Natural killer cell (primary cell): ENCODE data around the gene STARD13. TPM values are rescaled to one million over a fixed set of nuclear protein-coding genes. Genes with fewer than 3 reads are reported as not detected.

Source experiments
- ATAC-seq, 3 donors: fragments of 150-1000 bp in 2 of 3; fragments of 200-7000 bp in 1 of 3; cut with Tn5 transposase; 1 replicate in 1 of 3; 2 replicates in 2 of 3; pipeline ENCODE4 v1.10.0; 2021; ENCODE audit warnings: mild to moderate bottlenecking in 2 of 3, moderate library complexity in 2 of 3
- DNase-seq, 2 donors: peaks; one replicate each; pipeline versions ENCODE4 v3.0.0 to v3.0.0-alpha.2; 2013 to 2021; ENCODE audit warnings: mixed read lengths in 1 of 2
- H3K27ac ChIP-seq: one replicate; pipeline ENCODE4 v1.5.1; 2013; ENCODE audit warnings: mild to moderate bottlenecking, low read length
- H3K27me3 ChIP-seq: one replicate; pipeline ENCODE4 v1.6.1; 2013; ENCODE audit warnings: low read length; ENCODE audit not compliant: control insufficient read depth, insufficient read depth
- H3K36me3 ChIP-seq: one replicate; pipeline ENCODE4 v1.6.1; 2013; ENCODE audit warnings: low read length; ENCODE audit not compliant: control insufficient read depth, insufficient read depth
- H3K4me1 ChIP-seq: one replicate; pipeline ENCODE4 v1.6.1; 2013; ENCODE audit warnings: low read length; ENCODE audit not compliant: control insufficient read depth, insufficient read depth
- H3K4me3 ChIP-seq: one replicate; pipeline ENCODE4 v1.5.1; 2013; ENCODE audit warnings: low read length
- H3K9me3 ChIP-seq: one replicate; pipeline ENCODE4 v1.6.1; 2013; ENCODE audit warnings: low read length; ENCODE audit not compliant: control insufficient read depth, insufficient read depth
- H3K27ac Mint-ChIP-seq, 2 donors: one replicate each; pipeline ENCODE4 v1.8.0; 2022; ENCODE audit warnings: mild to moderate bottlenecking in 2 of 2, mixed read lengths in 2 of 2, moderate library complexity in 1 of 2
- H3K27me3 Mint-ChIP-seq, 2 donors: one replicate each; pipeline ENCODE4 v1.8.0; 2022; ENCODE audit warnings: low read depth in 2 of 2, mixed read lengths in 2 of 2
- H3K36me3 Mint-ChIP-seq: one replicate; pipeline ENCODE4 v1.8.0; 2022; ENCODE audit warnings: mixed read lengths
- H3K4me1 Mint-ChIP-seq, 2 donors: one replicate each; pipeline ENCODE4 v1.8.0; 2022; ENCODE audit warnings: mixed read lengths in 2 of 2
- H3K4me3 Mint-ChIP-seq: one replicate; pipeline ENCODE4 v1.8.0; 2022; ENCODE audit warnings: mild to moderate bottlenecking, moderate library complexity, mixed read lengths
- H3K9me3 Mint-ChIP-seq, 2 donors: one replicate each; pipeline ENCODE4 v1.8.0; 2022; ENCODE audit warnings: mixed read lengths in 2 of 2
- CTCF ChIP-seq: fragments of 200-600 bp; IDR thresholded peaks from one replicate; pipeline ENCODE4 v1.8.0; 2022; ENCODE audit warnings: antibody characterized with exemption
- WGBS: methylation state at CpG from one replicate; pipeline ENCODE4 v1.1.7; 2013; ENCODE audit warnings: missing lambda C conversion rate; ENCODE audit not compliant: insufficient coverage; 5-methylcytosine and 5-hydroxymethylcytosine counted together
- intact Hi-C: fragments of 100-400 bp; cut with micrococcal nuclease; formaldehyde crosslinking; loops from one replicate; pipeline ENCODE4 v1.14.2; 2022
- total RNA-seq, 4 donors: library from RNA; stranded (reverse); fragments of 120-200 nt in 1 of 4; gene quantifications; one replicate each; pipeline versions ENCODE4 v1.2.3 to v1.2.4, GENCODE V29; 2013 to 2022

The STARD13 gene
- total RNA-seq, 3 donors from 2014 or later (not counting 1 experiment from before 2014, with no cell fraction given), result not detected

- intact Hi-C loops, result no loop called here
- Histone ChIP-seq H3K36me3 (no peaks in the 10 kb centered on the region), H3K27me3 (no peaks in the 10 kb centered on the region), H3K4me3 (no peak overlapping the region), H3K27ac (no peak overlapping the region), H3K4me1 (no peaks in the 10 kb centered on the region), H3K9me3 (no peaks in the 10 kb centered on the region)
- Mint-ChIP-seq H3K36me3 (no peaks in the 10 kb centered on the region), H3K4me3 (no peak overlapping the region), H3K27me3 (peaks cover 0 to 2% of the 10 kb centered on the region in 2 donors), H3K27ac (no peak overlapping the region), H3K9me3 (peaks cover 0 to 5% of the 10 kb centered on the region in 2 donors), H3K4me1 (no peaks in the 10 kb centered on the region)
- no peak for DNase-seq
- 88% methylated on average over 2 of the region's 2 CpGs for WGBS
- ATAC-seq, result no peak
- TF ChIP-seq CTCF, result no peak
Observed at GRCh38 chr13:33311040-33311439, 25.5 kb upstream of the STARD13 start.

GRCh38 chr13:33310245-33311038, 24.9 kb upstream of the STARD13 start:
- peaks cover 0 to 5% of the 10 kb centered on the region in 2 donors for H3K9me3 Mint-ChIP-seq
- peaks cover 0 to 2% of the 10 kb centered on the region in 2 donors for H3K27me3 Mint-ChIP-seq
- H3K36me3 Mint-ChIP-seq, result no peaks in the 10 kb centered on the region
- Histone ChIP-seq H3K27me3 (no peaks in the 10 kb centered on the region), H3K4me3 (no peak overlapping the region), H3K9me3 (no peaks in the 10 kb centered on the region), H3K36me3 (no peaks in the 10 kb centered on the region), H3K27ac (no peak overlapping the region), H3K4me1 (no peaks in the 10 kb centered on the region)
- H3K4me3 Mint-ChIP-seq, result no peak overlapping the region
- ATAC-seq (no peak), DNase-seq (no peak)
- intact Hi-C loops, result no loop called here
- H3K27ac Mint-ChIP-seq, result no peak overlapping the region
- TF ChIP-seq CTCF, result no peak
- no peaks in the 10 kb centered on the region for H3K4me1 Mint-ChIP-seq
- WGBS, result 100% methylated on average over 2 of the region's 4 CpGs

- no peaks in the 10 kb centered on the region for H3K36me3 Mint-ChIP-seq
- no peak overlapping the region for H3K27ac Mint-ChIP-seq
- 67% methylated on average over 1 of the region's 1 CpG for WGBS
- no peaks in the 10 kb centered on the region for H3K4me1 Mint-ChIP-seq
- intact Hi-C loops, result no loop called here
- Histone ChIP-seq H3K36me3 (no peaks in the 10 kb centered on the region), H3K4me3 (no peak overlapping the region), H3K4me1 (no peaks in the 10 kb centered on the region), H3K9me3 (no peaks in the 10 kb centered on the region), H3K27ac (no peak overlapping the region), H3K27me3 (no peaks in the 10 kb centered on the region)
- H3K27me3 Mint-ChIP-seq, result peaks cover 0 to 2% of the 10 kb centered on the region in 2 donors
- TF ChIP-seq CTCF, result no peak
- no peak for ATAC-seq
- no peak for DNase-seq
- no peak overlapping the region for H3K4me3 Mint-ChIP-seq
- peaks cover 0 to 5% of the 10 kb centered on the region in 2 donors for H3K9me3 Mint-ChIP-seq
Observed at GRCh38 chr13:33308863-33309262, 23.3 kb upstream of the STARD13 start.

GRCh38 chr13:33307843-33308242, 22.3 kb upstream of the STARD13 start:
- H3K4me1 ChIP-seq, result no peaks in the 10 kb centered on the region
- ATAC-seq, result no peak
- H3K4me3 ChIP-seq, result no peak overlapping the region
- no peaks in the 10 kb centered on the region for H3K9me3 ChIP-seq
- H3K4me1 Mint-ChIP-seq, result no peaks in the 10 kb centered on the region
- H3K27me3 ChIP-seq, result no peaks in the 10 kb centered on the region
- intact Hi-C loops, result no loop called here
- TF ChIP-seq CTCF, result no peak
- no peak overlapping the region for H3K27ac Mint-ChIP-seq
- H3K36me3 Mint-ChIP-seq, result no peaks in the 10 kb centered on the region
- peaks cover 0 to 5% of the 10 kb centered on the region in 2 donors for H3K9me3 Mint-ChIP-seq
- peaks cover 0 to 5% of the 10 kb centered on the region in 2 donors for H3K27me3 Mint-ChIP-seq
- H3K27ac ChIP-seq, result no peak overlapping the region
- no peak overlapping the region for H3K4me3 Mint-ChIP-seq
- DNase-seq, result no peak
- H3K36me3 ChIP-seq, result no peaks in the 10 kb centered on the region
- 67% methylated on average over 1 of the region's 1 CpG for WGBS
